Fibroblast of lung (primary cell): Measurements from ENCODE around the gene TMEM131L. TPM values are rescaled to one million over a fixed set of nuclear protein-coding genes. Genes with fewer than 3 reads are reported as not detected.

Experiments
- DNase-seq, 2 donors: peaks; one replicate each; pipeline versions ENCODE4 v3.0.0 to v3.0.0-alpha.2; 2010; ENCODE audit warnings: low read depth in 2 of 2
- H2AFZ ChIP-seq: 2 replicates; pipeline ENCODE4 v1.5.1; 2012; ENCODE audit warnings: low read length, control low read depth, inconsistent platforms
- H3K27ac ChIP-seq: 2 replicates; pipeline ENCODE4 v1.5.1; 2011; ENCODE audit warnings: low read length, control low read depth; ENCODE audit not compliant: insufficient read depth
- H3K27me3 ChIP-seq: 2 replicates; pipeline ENCODE4 v1.5.1; 2011; ENCODE audit warnings: mild to moderate bottlenecking, low read length; ENCODE audit not compliant: control insufficient read depth, insufficient read depth
- H3K36me3 ChIP-seq: 2 replicates; pipeline ENCODE4 v1.5.1; 2011; ENCODE audit warnings: low read length; ENCODE audit not compliant: control insufficient read depth, insufficient read depth
- H3K4me1 ChIP-seq: 2 replicates; pipeline ENCODE4 v1.5.1; 2011; ENCODE audit warnings: low read length; ENCODE audit not compliant: control insufficient read depth, insufficient read depth; ENCODE audit errors: extremely low read depth
- H3K4me2 ChIP-seq: 2 replicates; pipeline ENCODE4 v1.5.1; 2011; ENCODE audit warnings: low read length, control low read depth; ENCODE audit not compliant: insufficient read depth; ENCODE audit errors: extremely low read depth
- H3K4me3 ChIP-seq, 4 experiments: fragments of 200-600 bp in 1 of 4; sonication (generic) in 1 of 4; replicated peaks in 1 of 4; 2 replicates each; pipeline ENCODE4 v1.5.1; 2011 to 2016; ENCODE audit warnings: low read length in 4 of 4, low read depth in 3 of 4, mild to moderate bottlenecking in 3 of 4, control low read depth in 2 of 4, inconsistent platforms in 1 of 4, mixed read lengths in 1 of 4; ENCODE audit not compliant: insufficient read depth in 1 of 4; ENCODE audit errors: control extremely low read depth in 1 of 4
- H3K79me2 ChIP-seq: 2 replicates; pipeline ENCODE4 v1.5.1; 2012; ENCODE audit warnings: mild to moderate bottlenecking, low read length, inconsistent platforms; ENCODE audit not compliant: control insufficient read depth, insufficient read depth
- H3K9ac ChIP-seq: 2 replicates; pipeline ENCODE4 v1.5.1; 2011; ENCODE audit warnings: mild to moderate bottlenecking, low read length, control low read depth; ENCODE audit not compliant: insufficient read depth
- H3K9me3 ChIP-seq: 2 replicates; pipeline ENCODE4 v1.5.1; 2012; ENCODE audit warnings: low read depth, low read length; ENCODE audit not compliant: control insufficient read depth, insufficient read depth
- H4K20me1 ChIP-seq: 2 replicates; pipeline ENCODE4 v1.5.1; 2011; ENCODE audit warnings: low read length; ENCODE audit not compliant: control insufficient read depth, insufficient read depth; ENCODE audit errors: extremely low read depth
- EZH2 ChIP-seq: IDR thresholded peaks from 2 replicates; pipeline ENCODE4 v1.5.1; 2012; ENCODE audit warnings: low read length, control low read depth, mild to moderate bottlenecking; ENCODE audit errors: missing control alignments
- polyA plus RNA-seq, 2 donors: library from polyadenylated mRNA; depleted of rRNA in 1 of 2; stranded (reverse) in 1 of 2; unstranded in 1 of 2; fragments of >200 nt; gene quantifications; 2 replicates each; pipeline ENCODE4 v1.2.1, GENCODE V29; 2011 to 2012; ENCODE audit warnings: missing spikeins in 1 of 2
- total RNA-seq: library from RNA; depleted of rRNA; stranded (reverse); fragments of >200 nt; gene quantifications from 2 replicates; pipeline ENCODE4 v1.2.1, GENCODE V29; 2014
- TF ChIP-seq, protein P1 (sequence below), 2 donors: IDR thresholded peaks in 1 of 2; conservative IDR thresholded peaks in 1 of 2; 1 replicate in 1 of 2; 2 replicates in 1 of 2; pipeline ENCODE4 v1.5.1; 2011 to 2012; ENCODE audit warnings: low read length in 2 of 2, control low read depth in 1 of 2, inconsistent platforms in 1 of 2, low read depth in 1 of 2, mild to moderate bottlenecking in 1 of 2

Gene TMEM131L
- total and polyA plus RNA-seq, 2 donors (not counting 1 experiment from before 2014, with no cell fraction given) = 7.7 to 15.0 TPM

- Histone ChIP-seq H3K27me3 (no peaks in the 10 kb centered on the region), H3K36me3 (no peaks in the 10 kb centered on the region), H3K4me2 (no peak overlapping the region), H2AFZ (no peak overlapping the region), H3K9ac (no peak overlapping the region), H4K20me1 (no peaks in the 10 kb centered on the region), H3K79me2 (no peaks in the 10 kb centered on the region), H3K9me3 (no peaks in the 10 kb centered on the region), H3K4me3 (no peak overlapping the region), H3K27ac (no peak overlapping the region), H3K4me1 (peaks cover 4% of the 10 kb centered on the region)
- no peak for DNase-seq
- TF ChIP-seq EZH2 = no peak
- TF ChIP-seq, protein P1, sequence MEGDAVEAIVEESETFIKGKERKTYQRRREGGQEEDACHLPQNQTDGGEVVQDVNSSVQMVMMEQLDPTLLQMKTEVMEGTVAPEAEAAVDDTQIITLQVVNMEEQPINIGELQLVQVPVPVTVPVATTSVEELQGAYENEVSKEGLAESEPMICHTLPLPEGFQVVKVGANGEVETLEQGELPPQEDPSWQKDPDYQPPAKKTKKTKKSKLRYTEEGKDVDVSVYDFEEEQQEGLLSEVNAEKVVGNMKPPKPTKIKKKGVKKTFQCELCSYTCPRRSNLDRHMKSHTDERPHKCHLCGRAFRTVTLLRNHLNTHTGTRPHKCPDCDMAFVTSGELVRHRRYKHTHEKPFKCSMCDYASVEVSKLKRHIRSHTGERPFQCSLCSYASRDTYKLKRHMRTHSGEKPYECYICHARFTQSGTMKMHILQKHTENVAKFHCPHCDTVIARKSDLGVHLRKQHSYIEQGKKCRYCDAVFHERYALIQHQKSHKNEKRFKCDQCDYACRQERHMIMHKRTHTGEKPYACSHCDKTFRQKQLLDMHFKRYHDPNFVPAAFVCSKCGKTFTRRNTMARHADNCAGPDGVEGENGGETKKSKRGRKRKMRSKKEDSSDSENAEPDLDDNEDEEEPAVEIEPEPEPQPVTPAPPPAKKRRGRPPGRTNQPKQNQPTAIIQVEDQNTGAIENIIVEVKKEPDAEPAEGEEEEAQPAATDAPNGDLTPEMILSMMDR (conservative IDR thresholded peaks at IDR 0.05 in 1 of 2, IDR thresholded peaks at IDR 0.05 in 1 of 2; ENCODE audit: low read depth in 1 of 2, low read length in 2 of 2) = no peak
Measured at GRCh38 chr4:153537493-153537960, 71.4 kb downstream of the TMEM131L start.

DNA sequence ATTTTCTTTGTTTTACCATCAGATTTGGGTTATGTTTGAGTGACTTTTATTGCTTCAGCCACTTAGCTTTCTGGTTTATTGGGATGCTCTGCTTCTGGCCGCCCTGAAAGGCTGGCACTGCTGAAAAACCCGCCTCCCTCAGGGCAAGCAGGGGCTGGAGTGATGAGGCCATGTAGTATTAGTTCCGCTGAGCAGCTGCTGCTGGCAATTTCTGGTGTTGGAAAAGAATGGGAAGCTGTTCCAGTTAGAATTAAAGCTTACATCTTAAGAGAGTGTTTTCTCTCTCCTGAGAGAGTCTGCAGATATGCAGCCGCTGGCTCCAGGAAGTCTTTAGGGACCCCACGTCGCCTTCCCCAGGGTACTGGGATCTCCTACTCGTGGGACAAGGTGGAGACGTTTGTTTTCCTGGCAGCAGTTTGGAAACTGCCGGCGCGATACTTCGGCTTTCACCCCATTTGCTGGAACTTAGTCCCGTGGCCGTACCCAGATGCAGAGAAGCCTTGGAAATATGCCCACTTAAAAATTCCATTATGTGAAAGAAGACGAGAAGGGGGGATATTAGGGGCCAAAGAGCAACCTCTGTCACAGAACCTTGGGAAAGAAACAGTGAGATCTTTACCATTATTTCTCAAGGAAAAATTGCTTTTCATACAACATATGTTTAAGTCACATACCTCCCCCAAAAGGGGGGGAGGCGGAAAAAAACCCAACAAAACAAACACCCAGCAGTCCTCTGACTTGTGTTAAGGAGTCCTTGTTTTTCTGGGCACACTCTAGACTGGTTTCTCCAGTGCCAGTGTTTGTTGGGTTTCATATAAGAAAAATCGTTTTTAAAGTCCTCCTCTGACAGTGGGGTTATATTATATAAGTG, 72.6 kb downstream of the TMEM131L start:
- H3K36me3 ChIP-seq = no peaks in the 10 kb centered on the region
- no peaks in the 10 kb centered on the region for H4K20me1 ChIP-seq
- H3K27me3 ChIP-seq = no peaks in the 10 kb centered on the region
- H3K4me3 ChIP-seq = peak overlapping the region in 3 of 4 experiments; percentile 19 to 48 (median 45)
- H3K4me1 ChIP-seq = peaks cover 4% of the 10 kb centered on the region
- DNase-seq = peak in 1 of 2 donors; percentile 54
- H3K9me3 ChIP-seq = no peaks in the 10 kb centered on the region
- no peak overlapping the region for H3K9ac ChIP-seq
- H2AFZ ChIP-seq = peak overlapping the region; percentile 14
- H3K27ac ChIP-seq = peak overlapping the region; percentile 9
- no peaks in the 10 kb centered on the region for H3K79me2 ChIP-seq
- TF ChIP-seq, protein P1 (conservative IDR thresholded peaks at IDR 0.05 in 1 of 2, IDR thresholded peaks at IDR 0.05 in 1 of 2; ENCODE audit: low read depth in 1 of 2, low read length in 2 of 2) = no peak
- no peak for TF ChIP-seq EZH2
- peak overlapping the region; percentile 84 for H3K4me2 ChIP-seq

GRCh38 chr4:153539422-153539821, 73.3 kb downstream of the TMEM131L start:
- TF ChIP-seq EZH2 = no peak
- TF ChIP-seq, protein P1 (conservative IDR thresholded peaks at IDR 0.05 in 1 of 2, IDR thresholded peaks at IDR 0.05 in 1 of 2; ENCODE audit: low read depth in 1 of 2, low read length in 2 of 2) = no peak
- no peak overlapping the region for H3K4me3 ChIP-seq
- H3K27ac ChIP-seq = no peak overlapping the region
- no peaks in the 10 kb centered on the region for H3K36me3 ChIP-seq
- H2AFZ ChIP-seq = no peak overlapping the region
- peaks cover 4% of the 10 kb centered on the region for H3K4me1 ChIP-seq
- DNase-seq = no peak
- H3K79me2 ChIP-seq = no peaks in the 10 kb centered on the region
- no peaks in the 10 kb centered on the region for H3K9me3 ChIP-seq
- no peak overlapping the region for H3K4me2 ChIP-seq
- H4K20me1 ChIP-seq = no peaks in the 10 kb centered on the region
- H3K27me3 ChIP-seq = no peaks in the 10 kb centered on the region
- H3K9ac ChIP-seq = no peak overlapping the region
